Kidney glomerular epithelial cell (primary cell): ENCODE data around the gene PTPRN2.
"Not testable (repeated sequence)": the region's sequence is repeated elsewhere in the genome, so short reads cannot be mapped to it uniquely, and the experiment has no call there.

Experiments
- DNase-seq: peaks from one replicate; lab custom pipeline; 2025; lab: John Stamatoyannopoulos, UW

Gene PTPRN2

GRCh38 chr7:158277219-158278141 is 310.1 kb downstream of the PTPRN2 start:
- DNase-seq = no peak

- no peak for DNase-seq
Observed at GRCh38 chr7:158276414-158277218, 311.0 kb downstream of the PTPRN2 start.

DNA sequence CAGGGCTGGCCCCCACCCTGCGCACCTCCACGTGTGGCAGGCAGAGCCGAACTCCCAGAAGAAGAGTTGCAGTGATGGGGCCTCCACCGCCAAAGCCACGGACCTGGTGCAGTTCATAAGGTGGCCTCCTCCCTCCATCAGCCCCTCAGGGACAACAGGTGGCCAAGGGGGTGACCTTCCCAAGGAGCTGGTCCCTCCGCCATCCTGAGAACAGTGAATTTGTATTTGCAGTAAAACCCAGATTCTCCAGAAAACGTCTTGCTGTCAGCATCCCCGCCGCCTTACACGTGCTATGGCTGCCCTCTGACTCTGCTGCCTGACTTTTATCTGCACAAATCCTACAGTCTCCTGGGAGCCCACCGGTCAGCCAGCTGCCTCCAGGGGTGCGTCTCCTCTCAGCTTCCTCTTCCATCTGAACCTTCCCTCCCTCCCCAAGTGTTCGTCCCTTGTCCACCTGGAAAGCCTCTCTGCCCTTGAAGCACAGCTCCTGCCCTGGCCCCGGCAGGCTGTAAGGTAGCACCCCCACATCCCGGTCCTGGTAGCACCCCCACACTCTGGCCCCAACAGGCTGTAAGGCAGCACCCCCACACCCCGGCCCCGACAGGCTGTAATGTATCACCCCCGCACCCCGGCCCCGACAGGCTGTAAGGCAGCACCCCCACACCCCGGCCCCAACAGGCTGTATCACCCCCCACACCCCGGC is 311.8 kb downstream of the PTPRN2 start:
- DNase-seq = no peak

GRCh38 chr7:158274996-158275395 is 312.6 kb downstream of the PTPRN2 start:
- no peak for DNase-seq

DNA sequence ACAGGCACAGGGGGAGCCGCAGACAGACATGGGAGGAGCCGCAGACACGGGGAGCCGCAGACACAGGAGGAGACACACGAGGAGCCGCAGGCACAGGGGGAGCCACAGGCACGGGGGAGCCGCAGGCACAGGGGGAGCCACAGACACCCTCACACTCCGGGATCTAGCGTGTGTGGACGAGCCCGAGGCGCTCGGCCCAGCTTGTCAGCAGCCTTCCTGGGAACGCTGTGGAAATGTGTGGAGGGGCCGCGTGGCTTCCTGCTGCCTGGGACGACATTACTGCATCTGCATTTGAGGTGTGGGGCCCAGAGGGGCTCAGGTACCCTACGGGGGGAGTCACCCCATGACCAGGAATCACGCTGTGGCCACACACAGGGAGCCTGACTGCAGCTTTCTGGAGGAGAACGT is 313.2 kb downstream of the PTPRN2 start:
- no peak for DNase-seq

- not testable (repeated sequence) for DNase-seq
Observed at GRCh38 chr7:158273756-158274342, 313.8 kb downstream of the PTPRN2 start.

DNA sequence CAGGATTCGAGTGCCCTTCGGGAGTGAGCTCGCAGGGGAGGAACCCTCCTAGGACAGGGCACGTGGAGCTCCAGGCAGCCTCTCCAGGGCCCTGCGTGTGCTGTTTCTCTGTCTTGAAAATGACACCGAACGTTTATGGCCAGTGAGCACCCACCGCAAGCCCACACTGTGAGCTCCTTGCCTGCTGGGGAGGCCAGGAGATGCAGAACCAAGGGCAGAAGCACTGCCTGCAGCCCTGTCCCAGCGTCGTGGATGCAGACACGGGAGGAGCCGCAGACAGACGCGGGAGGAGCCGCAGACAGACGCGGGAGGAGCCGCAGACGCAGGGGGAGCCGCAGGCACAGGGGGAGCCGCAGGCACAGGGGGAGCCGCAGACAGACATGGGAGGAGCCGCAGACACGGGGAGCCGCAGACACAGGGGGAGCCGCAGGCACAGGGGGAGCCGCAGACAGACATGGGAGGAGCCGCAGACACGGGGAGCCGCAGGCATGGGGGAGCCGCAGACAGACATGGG is 314.4 kb downstream of the PTPRN2 start:
- no peak for DNase-seq

DNA sequence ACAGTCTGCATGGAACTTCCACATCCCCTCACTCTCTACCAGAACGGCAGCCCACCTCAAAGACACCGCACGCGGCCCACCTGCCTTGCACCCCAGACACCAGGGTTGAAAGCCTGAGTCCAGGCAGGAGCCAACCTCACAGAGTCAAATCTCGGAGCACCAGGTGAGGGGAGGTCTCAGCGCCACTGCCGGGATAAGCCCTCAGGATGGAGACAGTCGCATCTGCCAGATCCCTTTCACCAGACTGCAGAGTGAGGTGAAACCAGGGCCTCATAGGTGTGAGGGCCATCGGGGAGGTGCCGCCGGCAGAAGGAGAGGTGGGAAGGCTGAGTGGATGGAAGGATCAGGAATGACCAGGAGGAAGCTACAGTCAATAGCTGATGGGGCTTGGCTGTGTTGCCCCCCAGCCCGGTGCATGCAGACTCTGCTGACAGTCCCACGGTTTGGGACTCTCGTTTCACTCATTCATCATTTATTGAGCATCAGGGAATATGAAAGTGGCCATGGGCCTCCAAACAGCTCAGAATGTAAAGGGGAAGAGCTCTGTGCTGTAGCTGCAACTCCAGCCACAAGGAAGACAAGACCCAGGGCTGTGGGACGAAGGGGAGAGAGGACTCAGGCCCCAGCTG is 315.0 kb downstream of the PTPRN2 start:
- no peak for DNase-seq

GRCh38 chr7:158272091-158272490 is 315.5 kb downstream of the PTPRN2 start:
- no peak for DNase-seq

GRCh38 chr7:158271646-158272045 is 316.0 kb downstream of the PTPRN2 start:
- no peak for DNase-seq

- no peak for DNase-seq
Observed at GRCh38 chr7:158270856-158271413, 316.7 kb downstream of the PTPRN2 start.

- no peak for DNase-seq
Observed at GRCh38 chr7:158270106-158270775, 317.4 kb downstream of the PTPRN2 start.

DNA sequence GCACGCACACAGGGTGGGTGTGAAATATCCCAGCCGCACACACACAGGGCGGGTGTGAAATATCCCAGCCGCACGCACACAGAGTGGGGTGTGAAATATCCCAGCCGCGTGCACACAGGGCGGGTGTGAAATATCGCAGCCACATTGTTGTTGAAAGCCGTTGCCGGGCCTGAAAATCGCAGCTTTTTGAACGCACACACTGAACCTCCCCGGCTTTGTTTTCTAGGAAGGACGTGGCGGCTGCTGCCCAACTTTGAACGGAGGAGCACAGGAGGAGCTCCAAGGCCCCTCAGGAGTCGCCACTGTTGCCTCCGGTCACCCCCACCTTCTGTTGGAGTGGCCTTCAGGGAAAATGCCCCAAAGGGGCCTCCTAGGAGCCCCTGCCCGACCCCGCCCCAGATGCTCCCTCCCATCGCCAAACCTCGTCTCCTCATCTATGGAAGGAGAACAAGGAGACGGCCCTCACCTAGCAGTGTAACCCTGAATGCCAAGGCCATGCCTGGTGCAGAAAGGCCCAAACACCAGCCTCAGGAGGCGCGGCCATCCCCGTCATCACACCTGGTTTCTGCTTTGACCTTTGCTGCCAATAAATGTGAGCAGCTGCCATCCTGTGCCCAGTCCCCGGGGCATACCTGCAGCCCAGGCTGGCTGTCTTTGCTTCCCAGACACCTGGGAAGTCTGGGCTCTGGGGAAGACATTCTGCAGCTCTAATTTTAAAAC is 318.6 kb downstream of the PTPRN2 start:
- DNase-seq = no peak

DNA sequence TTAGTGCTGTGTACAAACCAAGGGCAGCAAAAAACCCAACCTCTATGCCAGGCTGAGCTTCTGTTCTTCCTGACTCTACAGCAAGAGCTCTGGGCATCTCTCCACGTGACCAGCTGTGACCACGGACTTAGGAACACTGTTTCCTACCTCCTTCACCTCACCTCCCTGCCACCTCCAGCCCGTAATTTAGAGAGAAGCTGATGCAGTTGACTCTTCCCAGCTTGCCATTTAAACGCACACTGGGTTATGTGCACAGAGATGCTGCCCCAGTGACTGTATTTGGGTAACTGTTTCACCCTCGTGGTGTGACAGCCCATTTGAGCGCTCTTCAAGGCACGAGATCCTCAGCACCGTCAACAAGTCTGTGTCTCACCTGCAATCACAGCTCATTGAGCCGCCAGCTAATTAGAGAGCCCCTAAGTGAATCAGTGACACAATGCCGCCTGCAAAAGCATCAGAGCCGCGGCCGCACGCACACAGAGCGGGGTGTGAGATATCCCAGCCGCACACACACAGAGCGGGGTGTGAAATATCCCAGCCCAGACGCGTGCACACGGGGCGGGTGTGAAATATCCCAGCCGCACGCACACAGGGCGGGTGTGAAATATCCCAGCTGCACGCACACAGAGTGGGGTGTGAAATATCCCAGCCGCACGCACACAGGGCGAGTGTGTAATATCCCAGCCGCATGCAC is 319.7 kb downstream of the PTPRN2 start:
- DNase-seq = no peak

DNA sequence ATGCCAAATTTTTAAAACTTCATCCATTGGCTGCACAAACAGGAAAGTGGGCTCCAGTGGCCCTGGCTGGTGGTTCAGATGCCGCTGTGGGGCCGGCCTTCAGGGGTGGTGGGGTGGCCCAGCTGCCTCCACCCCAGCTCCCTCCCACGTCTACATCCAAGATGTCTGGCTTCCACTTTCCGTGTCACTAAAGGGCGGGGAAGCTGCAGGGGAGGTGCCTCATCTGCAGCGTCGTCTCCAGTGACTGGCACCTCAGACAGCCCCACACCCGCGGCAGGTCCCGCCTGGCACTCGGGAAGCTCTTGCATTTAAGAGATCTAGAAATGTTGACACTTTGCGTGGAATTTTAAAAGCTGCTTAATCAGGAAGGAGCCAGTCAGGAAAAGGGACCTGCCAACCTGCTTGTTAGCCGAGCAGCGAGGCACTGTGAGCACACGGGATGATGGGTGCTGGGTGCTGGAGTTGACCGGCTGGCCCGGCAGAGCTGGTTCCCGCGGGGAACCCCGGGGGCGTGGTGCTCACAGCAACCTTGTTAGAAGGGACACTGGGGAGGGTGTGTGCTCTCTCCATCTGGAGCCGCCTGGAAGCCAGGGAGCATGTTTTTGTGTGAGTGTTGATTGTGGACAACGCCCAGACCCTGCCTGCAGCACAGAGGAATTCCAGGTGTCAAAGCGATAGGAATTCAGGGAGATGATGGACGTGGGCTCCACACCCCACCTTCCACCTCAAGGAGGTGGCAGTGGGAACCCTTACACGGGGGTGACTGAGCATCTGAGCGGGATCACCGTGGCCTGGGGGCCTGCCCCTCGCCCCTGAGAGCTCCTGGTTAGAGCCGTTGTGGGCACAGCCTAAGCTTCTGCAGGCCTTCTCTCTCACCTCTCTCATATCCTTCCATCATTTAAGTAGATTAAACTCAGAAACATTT is 320.5 kb downstream of the PTPRN2 start:
- no peak for DNase-seq

DNA sequence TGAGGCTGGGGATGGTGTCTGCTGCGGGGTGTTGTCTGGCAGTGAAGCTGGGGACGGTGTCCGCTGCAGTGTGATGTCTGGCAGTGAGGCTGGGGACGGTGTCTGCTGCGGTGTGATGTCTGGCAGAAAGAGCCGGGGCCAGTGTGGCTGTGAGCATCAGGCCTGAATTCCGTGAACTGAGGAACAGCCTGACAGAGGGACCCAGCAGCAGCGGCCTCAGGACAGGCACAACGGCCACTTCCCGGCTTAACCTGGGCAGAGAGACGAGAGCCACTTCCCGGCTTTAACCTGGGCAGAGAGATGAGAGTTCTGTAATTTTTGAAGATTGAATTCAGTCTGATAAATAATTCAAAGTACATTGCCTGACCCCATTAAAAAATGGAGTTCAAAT is 321.2 kb downstream of the PTPRN2 start:
- no peak for DNase-seq

GRCh38 chr7:158265743-158266080 is 321.9 kb downstream of the PTPRN2 start:
- DNase-seq = no peak
